GM12801 (cell line): Measurements from ENCODE around the gene PADI4.

Experiments
- TF ChIP-seq, protein P1 (sequence below): IDR thresholded peaks from one replicate; pipeline ENCODE4 v1.5.1; 2011; ENCODE audit warnings: control low read depth; ENCODE audit not compliant: insufficient read length; ENCODE audit errors: extremely low read depth

Gene PADI4

DNA sequence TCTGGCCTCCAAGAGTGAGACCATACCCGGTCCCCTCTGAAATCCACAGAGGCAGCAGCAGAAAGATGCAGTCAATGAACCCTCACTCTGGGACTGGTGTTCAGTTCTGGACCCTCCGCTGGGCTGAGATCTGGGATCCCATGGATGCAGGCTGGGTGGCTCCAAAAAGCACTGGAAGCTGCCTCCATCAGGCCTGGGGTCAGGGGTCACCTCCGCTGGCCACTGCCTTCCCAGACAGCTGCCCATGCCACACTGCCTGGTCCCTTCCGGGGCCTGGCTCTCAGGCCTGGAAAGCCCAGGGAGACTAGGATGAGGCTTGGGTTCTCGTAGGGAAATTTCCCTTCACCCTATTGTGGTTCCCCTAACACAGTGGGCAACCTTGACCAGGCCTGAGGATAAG lies 21.4 kb upstream of the PADI4 start:
- TF ChIP-seq, protein P1, sequence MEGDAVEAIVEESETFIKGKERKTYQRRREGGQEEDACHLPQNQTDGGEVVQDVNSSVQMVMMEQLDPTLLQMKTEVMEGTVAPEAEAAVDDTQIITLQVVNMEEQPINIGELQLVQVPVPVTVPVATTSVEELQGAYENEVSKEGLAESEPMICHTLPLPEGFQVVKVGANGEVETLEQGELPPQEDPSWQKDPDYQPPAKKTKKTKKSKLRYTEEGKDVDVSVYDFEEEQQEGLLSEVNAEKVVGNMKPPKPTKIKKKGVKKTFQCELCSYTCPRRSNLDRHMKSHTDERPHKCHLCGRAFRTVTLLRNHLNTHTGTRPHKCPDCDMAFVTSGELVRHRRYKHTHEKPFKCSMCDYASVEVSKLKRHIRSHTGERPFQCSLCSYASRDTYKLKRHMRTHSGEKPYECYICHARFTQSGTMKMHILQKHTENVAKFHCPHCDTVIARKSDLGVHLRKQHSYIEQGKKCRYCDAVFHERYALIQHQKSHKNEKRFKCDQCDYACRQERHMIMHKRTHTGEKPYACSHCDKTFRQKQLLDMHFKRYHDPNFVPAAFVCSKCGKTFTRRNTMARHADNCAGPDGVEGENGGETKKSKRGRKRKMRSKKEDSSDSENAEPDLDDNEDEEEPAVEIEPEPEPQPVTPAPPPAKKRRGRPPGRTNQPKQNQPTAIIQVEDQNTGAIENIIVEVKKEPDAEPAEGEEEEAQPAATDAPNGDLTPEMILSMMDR, result no peak

DNA sequence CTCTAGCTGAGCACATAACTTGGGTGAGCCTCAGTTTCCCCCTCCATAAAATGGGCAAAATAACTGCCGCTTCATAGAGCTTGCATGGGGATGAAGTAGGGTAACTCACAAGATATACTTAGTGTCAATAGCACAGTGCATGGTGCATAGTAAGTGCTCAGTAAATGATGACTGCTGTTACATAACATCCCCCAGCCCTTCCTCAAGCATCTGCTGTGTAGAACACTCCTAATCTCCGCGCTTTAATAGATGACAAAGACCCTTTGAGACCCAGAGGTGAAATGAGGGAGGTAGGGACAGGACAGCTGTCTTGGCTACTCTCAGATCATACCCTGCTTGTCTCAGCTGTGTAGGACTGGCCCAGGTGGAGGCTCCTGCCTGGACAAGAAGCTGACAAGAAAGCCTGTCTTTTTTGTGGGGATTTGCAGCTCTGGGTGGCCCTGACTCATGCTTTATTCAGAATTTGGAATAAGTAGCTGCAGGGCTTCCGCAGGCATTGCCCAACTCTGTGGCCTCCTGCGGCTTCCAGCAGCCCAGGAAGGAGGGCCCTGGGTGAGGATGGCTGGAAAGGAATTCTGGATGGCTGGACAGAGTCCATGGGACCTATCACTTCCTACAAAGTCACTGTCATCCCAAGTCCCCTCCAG lies 20.7 kb upstream of the PADI4 start:
- TF ChIP-seq, protein P1, result no peak

DNA sequence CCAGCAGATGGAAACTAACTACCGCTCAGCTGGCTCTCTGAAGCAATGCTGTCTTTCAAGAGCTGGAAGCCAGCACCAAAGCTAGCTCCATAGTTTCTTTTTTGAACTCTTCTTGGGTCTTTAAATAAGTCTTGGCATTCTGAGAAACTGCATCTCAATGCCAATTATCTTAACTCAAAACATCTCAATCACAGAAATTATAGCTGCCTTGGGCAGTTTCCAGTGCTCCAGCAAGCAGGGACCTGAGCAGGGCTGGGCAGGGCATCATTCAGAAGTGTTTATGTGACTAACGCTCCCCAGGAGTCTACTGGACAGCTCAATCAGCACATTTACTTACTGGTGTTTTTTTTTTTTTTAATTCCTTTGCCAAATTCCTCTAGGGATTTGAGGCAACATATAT lies 18.3 kb upstream of the PADI4 start:
- TF ChIP-seq, protein P1, result no peak

DNA sequence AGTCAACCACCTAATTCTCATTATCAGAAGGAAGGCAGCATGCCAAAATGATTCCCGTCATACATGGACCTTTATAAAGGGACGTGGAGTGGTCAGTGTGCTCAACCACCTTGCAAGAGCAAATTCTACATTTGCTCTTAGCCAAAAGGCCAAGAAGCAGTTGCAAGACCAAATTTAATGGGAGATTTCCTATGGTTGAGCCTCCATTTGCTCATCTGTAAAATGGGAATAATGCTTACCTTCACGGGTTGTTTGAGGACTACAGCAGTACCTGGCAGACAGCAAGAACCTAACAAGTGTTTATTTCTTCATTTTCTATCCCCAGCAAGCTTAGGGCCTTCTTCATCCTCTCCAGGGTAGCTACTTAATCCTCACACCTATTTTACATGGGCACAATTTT lies 17.4 kb upstream of the PADI4 start:
- TF ChIP-seq, protein P1, result no peak

DNA sequence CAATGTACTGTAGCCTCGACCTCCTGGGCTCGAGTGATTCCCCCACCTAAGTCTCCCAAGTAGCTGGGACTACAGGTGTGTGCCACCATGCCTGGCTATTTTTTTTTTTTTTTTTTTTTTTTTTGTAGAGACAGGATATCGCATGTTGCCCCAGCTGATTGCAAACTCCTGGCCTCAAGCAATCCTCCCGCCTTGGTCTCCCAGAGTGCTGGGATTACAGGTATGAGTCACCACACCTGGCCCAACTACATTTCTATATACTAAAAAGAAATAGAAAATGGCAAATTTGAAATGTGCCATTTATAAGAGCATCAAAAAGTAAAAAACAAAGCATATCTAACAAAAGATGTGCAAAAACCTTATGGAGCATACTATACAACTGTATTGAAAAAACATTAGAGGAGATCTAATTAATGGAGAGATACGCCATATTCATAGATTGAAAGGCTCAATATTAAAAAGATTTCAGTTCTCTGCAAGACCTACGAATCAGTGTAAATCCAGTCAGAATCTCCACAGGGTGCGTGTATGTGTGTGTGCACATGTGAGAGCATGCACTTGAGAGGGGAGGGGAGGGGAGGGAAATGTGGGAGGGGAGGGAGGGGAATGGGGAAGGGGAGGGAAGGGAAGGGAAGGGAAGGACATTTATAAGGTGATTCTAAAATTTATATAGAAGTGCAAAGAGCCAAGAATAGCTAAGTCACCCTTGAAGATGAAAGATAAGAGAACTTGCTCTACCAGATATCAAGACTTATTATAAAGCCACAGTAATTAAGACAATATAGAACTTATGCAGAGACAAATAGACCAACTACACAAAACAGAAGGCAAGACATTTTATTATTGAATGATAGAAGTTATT lies 15.5 kb upstream of the PADI4 start:
- TF ChIP-seq, protein P1, result no peak

DNA sequence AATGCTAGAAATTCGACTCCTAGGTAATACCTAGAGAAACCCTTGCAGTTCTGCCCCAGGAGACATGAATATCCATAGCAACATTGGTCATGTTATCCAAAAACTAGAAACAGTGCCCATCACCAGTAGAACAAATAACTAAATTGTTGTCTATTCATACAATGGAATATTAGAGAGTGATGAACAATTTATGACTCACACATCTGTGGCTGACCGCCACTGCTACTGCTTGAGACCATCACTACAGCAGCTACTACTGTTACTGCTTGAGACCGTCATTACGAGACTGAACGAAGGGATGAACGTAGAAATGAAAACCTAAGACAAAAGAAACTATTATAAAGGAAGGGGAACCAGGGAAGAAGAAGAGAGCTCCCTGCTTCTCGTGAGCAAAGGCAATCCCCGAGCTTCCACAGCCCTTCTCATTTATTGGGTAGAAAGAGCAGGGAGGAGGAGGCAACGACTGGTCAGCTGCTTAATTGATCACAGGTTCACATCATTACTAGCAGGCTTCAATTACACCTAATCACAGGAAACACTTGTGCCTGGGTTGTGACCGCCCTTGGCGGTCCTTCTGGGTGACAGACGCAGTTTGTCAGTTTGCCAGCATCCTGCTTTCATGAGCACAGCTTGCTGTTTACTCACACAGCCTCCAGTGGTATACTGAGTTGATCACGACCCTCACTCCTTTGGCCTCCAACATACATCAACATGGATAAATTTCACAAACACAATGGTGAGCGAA lies 14.1 kb upstream of the PADI4 start:
- TF ChIP-seq, protein P1, result no peak

DNA sequence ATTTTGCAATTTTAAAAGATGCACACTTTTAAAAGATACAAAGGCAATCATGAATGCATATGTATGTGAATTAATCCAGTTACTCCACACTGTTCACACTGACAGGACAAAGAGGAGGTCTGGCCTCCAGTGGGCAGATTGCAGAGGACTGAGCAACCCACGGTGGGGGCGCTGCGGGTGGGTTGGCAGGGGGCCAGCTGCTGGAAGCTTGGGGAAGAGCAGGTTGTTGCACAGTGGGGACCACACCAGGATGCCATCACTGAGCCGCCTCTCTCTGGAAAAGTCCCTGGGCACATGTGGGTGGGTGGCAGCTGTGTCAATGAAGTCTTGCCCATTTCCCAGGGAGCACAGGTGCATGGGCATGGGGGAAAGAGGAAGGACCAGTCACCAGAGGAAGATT lies 12.7 kb upstream of the PADI4 start:
- TF ChIP-seq, protein P1, result no peak
